GM21723 (cell line): Measurements from ENCODE around the gene PRKG1.
"Not testable (repeated sequence)": the region's sequence is repeated elsewhere in the genome, so short reads cannot be mapped to it uniquely, and the experiment has no call there.

Source experiments
- ATAC-seq: cut with Tn5 transposase; IDR thresholded peaks from one replicate; pipeline ENCODE4 v1.9.1; 2021; ENCODE audit warnings: mild to moderate bottlenecking, moderate library complexity; ENCODE audit not compliant: unreplicated experiment

PRKG1 gene

GRCh38 chr10:52215745-52216361 lies 1141.6 kb downstream of the PRKG1 start:
- peak; percentile 78 for ATAC-seq

- ATAC-seq: peak; percentile 74
Observed at GRCh38 chr10:52216852-52217251, 1142.6 kb downstream of the PRKG1 start.

- ATAC-seq: no peak
Observed at GRCh38 chr10:52217531-52217930, 1143.2 kb downstream of the PRKG1 start.

GRCh38 chr10:52220947-52221346 lies 1146.7 kb downstream of the PRKG1 start:
- no peak for ATAC-seq

GRCh38 chr10:52221923-52222322 lies 1147.6 kb downstream of the PRKG1 start:
- no peak for ATAC-seq

- ATAC-seq: no peak
Observed at GRCh38 chr10:52226197-52226847, 1152.0 kb downstream of the PRKG1 start.

- ATAC-seq: no peak
Observed at GRCh38 chr10:52228556-52228955, 1154.3 kb downstream of the PRKG1 start.

- ATAC-seq: no peak
Observed at GRCh38 chr10:52229291-52229931, 1155.1 kb downstream of the PRKG1 start.

GRCh38 chr10:52232561-52233350 lies 1158.5 kb downstream of the PRKG1 start:
- peak; percentile 100 for ATAC-seq

GRCh38 chr10:52233351-52233991 lies 1159.2 kb downstream of the PRKG1 start:
- ATAC-seq: not testable (repeated sequence)

- no peak for ATAC-seq
Observed at GRCh38 chr10:52239771-52240170, 1165.5 kb downstream of the PRKG1 start.

- peak; percentile 55 for ATAC-seq
Observed at GRCh38 chr10:52245547-52245946, 1171.3 kb downstream of the PRKG1 start.

- ATAC-seq: not testable (repeated sequence)
Observed at GRCh38 chr10:52247929-52248328, 1173.6 kb downstream of the PRKG1 start.

GRCh38 chr10:52248697-52249306 lies 1174.5 kb downstream of the PRKG1 start:
- no peak for ATAC-seq

GRCh38 chr10:52249850-52250395 lies 1175.6 kb downstream of the PRKG1 start:
- no peak for ATAC-seq

GRCh38 chr10:52250510-52250909 lies 1176.2 kb downstream of the PRKG1 start:
- no peak for ATAC-seq

- no peak for ATAC-seq
Observed at GRCh38 chr10:52252307-52252706, 1178.0 kb downstream of the PRKG1 start.

- peak; percentile 100 for ATAC-seq
Observed at GRCh38 chr10:52256832-52257691, 1182.8 kb downstream of the PRKG1 start.

GRCh38 chr10:52257692-52258075 lies 1183.4 kb downstream of the PRKG1 start:
- peak; percentile 90 for ATAC-seq
